Stomach (tissue), 4 donors: Measurements from ENCODE around the gene SLC20A1.

Source experiments
- POLR2A ChIP-seq, 4 donors: fragments of 450-650 bp; IDR thresholded peaks; one replicate each; pipeline ENCODE4 v1.6.1; 2016; ENCODE audit warnings: antibody characterized with exemption in 4 of 4, control low read depth in 2 of 4, mild to moderate bottlenecking in 1 of 4, moderate library complexity in 1 of 4
- TF ChIP-seq, protein P1 (sequence below), 7 experiments: fragments of 450-650 bp in 4 of 7; fragments of 200-600 bp in 3 of 7; sonication (generic) in 3 of 7; IDR thresholded peaks; one replicate each; pipeline ENCODE4 v1.5.1; 2016 to 2019; ENCODE audit warnings: antibody characterized with exemption in 7 of 7, control low read depth in 2 of 7, mild to moderate bottlenecking in 1 of 7

DNA sequence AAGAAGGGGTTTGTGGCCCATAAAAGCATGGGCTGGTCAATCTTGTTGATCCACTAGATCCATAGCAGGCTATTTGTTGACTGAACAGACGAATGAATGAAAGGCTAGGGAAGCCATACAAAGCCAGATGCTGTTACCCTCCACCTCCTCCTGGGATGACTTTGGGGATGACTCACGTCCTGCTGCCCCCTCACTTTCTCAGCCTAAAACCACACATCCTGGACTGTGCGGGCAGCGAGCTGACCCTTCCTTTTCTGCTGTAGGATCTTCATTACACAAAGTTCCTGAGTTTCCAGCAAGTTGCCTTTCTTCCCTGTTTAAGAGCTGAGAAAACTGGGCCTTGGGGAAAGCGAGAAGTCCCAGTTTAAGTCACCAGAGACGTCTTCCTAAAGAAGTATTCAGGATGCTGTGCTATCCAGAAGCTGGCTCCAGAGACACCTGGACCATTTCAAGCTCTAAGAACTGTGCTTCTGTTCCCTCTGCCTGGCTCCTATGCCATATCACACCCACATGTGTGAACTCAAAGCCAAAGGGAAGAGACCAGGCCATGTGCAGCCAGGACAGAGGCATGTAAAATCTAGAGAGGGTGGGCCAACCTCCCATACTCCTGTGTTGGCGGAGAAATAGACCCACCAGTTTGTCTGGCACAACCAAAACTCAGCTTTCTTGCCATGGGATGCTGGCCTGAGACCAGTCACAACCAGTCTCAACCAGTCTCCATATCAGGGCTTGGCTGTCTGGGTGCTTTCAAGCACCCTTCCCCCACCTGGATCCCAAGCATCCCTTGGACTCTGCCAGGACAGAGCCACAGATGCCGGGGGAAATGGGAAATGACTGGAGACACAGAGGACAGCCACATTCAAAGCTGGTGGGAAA lies 4.7 kb upstream of the SLC20A1 start:
- no peak for TF ChIP-seq POLR2A (IDR thresholded peaks at IDR 0.05)
- TF ChIP-seq, protein P1, sequence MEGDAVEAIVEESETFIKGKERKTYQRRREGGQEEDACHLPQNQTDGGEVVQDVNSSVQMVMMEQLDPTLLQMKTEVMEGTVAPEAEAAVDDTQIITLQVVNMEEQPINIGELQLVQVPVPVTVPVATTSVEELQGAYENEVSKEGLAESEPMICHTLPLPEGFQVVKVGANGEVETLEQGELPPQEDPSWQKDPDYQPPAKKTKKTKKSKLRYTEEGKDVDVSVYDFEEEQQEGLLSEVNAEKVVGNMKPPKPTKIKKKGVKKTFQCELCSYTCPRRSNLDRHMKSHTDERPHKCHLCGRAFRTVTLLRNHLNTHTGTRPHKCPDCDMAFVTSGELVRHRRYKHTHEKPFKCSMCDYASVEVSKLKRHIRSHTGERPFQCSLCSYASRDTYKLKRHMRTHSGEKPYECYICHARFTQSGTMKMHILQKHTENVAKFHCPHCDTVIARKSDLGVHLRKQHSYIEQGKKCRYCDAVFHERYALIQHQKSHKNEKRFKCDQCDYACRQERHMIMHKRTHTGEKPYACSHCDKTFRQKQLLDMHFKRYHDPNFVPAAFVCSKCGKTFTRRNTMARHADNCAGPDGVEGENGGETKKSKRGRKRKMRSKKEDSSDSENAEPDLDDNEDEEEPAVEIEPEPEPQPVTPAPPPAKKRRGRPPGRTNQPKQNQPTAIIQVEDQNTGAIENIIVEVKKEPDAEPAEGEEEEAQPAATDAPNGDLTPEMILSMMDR (IDR thresholded peaks at IDR 0.05), result no peak
